GM12874 (cell line): ENCODE results near the gene TMEM115.

ENCODE experiments used
- TF ChIP-seq, protein P1 (sequence below): IDR thresholded peaks from 2 replicates; pipeline ENCODE4 v1.5.1; 2011; ENCODE audit warnings: low read depth, mild to moderate bottlenecking, control low read depth, low read length, moderate library complexity; ENCODE audit not compliant: insufficient read depth

Gene TMEM115

DNA sequence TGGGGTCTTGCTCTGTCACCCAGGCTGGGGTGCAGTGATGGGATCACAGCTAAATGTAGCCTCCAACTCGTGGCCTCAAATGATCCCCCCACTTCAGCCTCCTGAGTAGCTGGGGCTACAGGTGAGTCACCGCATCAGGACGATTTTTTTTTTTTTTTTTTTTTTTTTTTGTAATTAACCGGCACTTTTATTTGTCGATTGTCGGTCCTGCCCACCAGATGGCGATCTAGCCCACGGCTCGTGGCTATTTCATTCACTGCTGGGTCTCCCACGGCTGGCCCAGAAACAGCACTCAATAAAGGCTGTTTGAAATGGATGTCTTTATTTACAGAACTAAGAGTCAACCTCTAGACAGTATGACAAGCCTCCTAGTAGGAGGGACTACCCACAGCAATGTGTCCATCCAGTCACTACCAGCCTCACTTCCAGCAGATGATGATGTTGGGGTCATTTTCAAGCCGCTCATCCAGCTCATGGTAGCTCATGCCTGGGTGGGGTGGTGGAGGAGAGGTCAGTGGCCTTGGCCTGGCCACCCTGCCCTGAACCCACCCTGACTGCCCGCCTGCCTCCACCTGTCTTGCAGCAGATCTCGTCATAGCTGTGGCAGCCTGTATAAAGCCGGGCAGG lies 12.0 kb downstream of the TMEM115 start:
- TF ChIP-seq, protein P1, sequence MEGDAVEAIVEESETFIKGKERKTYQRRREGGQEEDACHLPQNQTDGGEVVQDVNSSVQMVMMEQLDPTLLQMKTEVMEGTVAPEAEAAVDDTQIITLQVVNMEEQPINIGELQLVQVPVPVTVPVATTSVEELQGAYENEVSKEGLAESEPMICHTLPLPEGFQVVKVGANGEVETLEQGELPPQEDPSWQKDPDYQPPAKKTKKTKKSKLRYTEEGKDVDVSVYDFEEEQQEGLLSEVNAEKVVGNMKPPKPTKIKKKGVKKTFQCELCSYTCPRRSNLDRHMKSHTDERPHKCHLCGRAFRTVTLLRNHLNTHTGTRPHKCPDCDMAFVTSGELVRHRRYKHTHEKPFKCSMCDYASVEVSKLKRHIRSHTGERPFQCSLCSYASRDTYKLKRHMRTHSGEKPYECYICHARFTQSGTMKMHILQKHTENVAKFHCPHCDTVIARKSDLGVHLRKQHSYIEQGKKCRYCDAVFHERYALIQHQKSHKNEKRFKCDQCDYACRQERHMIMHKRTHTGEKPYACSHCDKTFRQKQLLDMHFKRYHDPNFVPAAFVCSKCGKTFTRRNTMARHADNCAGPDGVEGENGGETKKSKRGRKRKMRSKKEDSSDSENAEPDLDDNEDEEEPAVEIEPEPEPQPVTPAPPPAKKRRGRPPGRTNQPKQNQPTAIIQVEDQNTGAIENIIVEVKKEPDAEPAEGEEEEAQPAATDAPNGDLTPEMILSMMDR = peak; percentile 60

DNA sequence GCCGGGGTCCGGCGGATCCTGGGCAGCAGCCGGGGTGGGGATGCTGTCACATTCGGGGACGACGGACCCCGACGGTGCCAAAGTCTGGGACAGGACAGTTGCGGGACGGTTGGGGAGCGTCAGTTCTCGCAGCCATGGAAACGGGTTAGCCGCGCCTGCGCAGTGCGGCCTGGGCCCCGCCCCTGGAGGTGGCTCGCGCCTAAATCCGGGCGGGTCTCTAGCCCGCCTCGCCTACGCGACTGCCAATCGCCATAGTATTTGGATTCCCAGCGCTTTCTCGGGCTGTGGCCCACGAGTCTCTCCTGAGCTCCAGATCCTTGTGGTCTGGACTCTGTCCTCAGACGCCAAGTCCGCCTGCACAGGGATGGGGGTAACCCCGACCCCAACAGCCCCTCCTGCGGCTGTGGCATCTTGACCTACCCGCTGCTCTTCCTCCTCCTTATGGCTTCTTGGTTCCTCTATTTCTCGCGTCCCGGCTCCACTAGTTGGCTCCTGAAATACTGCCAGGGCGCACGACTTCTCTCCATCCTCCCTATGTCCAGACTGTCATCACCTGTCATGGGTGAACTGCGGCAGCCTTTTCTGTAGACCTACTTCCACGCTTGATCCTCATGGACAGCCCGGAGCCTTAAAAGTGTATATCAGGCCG lies 13.6 kb downstream of the TMEM115 start, which contains the start of gene ZMYND10:
Gene ZMYND10 (minus strand): TSS at position 147 of the 649 bp plus-strand sequence. CDS start 153 bp downstream, outside the sequence.
- TF ChIP-seq, protein P1 = no peak

DNA sequence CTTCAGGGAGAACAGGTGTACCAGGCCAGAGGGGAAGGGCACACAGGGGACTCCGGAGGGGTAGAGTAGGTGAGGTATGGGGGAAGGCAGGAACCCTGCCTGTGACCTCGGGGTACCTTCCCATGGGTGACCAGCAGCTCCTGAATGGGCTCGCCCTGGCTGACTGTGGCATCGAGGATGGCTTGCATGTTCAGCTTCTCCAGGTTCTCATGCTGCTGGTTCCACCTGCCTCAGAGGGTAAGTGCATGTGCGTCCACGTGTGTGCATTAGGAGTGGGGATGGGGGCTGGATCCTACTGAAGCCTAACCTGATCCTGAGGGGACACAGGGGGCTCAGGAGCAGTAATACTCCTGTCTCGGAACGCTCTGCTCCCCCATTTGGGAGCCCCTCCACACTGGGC lies 14.3 kb downstream of the TMEM115 start:
- TF ChIP-seq, protein P1 = no peak

DNA sequence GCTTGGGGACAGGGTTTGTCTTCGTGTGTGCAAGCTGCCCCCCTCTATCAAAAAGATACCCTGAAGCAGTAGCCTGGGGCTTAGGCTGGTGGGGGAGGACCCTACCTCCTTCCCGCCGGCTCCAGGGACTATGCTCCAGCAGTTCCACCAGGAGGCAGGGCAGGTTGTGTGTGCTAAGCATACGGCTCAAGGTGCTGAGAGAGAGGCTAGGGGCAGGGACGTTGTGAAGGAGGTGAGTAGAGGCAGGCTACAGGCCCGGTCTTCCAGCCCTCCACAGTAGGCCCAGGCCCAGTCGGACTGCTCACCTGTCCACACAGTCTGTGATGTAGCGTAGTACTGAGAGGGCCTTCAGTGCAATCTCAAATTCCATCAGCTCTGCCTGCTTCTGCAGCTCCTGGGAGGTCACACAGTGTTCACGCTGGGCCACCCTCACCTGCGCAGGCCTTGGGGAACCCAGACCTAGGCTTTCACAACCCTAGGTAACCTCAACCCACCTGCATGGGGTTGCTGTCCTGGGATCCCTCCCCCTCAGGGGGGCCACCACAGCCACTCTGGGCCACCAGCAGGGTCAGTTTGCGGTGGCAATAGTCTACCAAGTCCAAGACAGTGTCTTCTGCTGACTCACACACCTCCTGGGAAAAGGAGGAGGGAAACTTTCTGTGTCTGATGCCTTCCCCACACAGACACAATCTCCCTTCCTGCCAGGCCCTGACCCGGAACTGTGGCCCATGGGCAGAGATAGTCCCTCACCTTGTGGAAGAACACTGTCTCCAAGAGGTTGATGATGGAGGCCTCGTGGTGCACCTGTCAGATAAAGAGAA lies 16.3 kb downstream of the TMEM115 start:
- TF ChIP-seq, protein P1 = no peak

DNA sequence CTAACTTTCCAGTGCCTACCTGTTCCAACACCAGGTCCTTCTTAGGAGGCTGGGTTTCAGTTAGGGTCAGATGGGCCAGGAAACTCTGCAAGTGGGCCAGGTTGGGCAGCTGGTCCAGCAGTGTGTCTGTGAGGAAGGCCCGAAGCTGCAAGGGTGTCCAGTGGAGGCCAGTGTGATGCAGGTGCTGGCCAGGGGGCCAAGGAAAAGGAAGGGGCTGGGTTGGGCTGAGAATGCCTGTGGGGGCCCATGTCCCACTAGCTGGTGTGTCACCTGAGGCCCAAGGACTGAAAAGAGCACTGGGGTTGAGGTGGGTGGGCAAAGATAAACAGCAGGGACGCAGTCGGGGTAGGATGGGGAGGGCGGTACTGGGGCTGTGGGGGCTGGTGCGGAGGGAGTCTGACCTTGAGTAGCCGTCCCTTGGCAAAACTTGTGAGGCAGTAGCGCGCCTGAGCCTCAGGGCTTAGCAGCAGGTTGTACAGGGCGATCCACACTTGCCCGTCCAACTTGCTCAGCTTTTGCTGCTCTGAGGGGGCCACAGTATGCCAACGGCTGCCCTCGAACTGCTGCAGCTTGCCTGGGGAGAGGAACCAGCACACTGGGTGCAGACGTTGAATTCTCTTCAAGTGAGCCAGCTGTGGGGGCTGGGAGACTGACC lies 17.2 kb downstream of the TMEM115 start:
- TF ChIP-seq, protein P1 = no peak

DNA sequence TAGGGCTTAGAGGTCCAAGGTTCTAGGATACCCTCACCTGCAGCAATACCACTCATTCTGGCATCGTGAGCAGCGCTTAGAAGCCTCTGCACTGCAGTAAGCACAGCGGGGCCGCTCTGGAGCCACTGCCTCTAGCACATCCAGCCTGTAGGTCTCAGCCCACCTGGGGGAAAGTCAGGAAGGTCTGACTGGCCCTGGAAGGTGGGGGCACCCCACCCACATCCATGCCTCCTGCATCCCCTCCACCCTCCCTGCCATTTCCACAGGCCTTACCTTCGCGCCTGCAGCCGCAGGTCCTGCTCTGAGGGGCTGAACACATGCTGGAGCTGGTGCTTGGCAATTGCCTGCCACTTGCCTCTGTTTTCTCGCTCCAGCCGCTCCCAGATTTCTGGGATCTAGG lies 17.8 kb downstream of the TMEM115 start:
- TF ChIP-seq, protein P1 = no peak
